NT2/D1 (cell line): ENCODE results near the gene NPY1R.

ENCODE experiments used
- SUZ12 ChIP-seq: IDR thresholded peaks from 2 replicates; pipeline ENCODE4 v1.6.1; 2011; ENCODE audit not compliant: insufficient read length, insufficient read depth; ENCODE audit errors: extremely low read depth
- YY1 ChIP-seq: IDR thresholded peaks from 2 replicates; pipeline ENCODE4 v1.6.1; 2011; ENCODE audit not compliant: insufficient read length, insufficient read depth

GRCh38 chr4:163274861-163275260 lies 57.5 kb downstream of the NPY1R start:
- TF ChIP-seq YY1 = no peak
- TF ChIP-seq SUZ12 = no peak
